Measurements from ENCODE around the gene CELF4.

Gene CELF4

DNA sequence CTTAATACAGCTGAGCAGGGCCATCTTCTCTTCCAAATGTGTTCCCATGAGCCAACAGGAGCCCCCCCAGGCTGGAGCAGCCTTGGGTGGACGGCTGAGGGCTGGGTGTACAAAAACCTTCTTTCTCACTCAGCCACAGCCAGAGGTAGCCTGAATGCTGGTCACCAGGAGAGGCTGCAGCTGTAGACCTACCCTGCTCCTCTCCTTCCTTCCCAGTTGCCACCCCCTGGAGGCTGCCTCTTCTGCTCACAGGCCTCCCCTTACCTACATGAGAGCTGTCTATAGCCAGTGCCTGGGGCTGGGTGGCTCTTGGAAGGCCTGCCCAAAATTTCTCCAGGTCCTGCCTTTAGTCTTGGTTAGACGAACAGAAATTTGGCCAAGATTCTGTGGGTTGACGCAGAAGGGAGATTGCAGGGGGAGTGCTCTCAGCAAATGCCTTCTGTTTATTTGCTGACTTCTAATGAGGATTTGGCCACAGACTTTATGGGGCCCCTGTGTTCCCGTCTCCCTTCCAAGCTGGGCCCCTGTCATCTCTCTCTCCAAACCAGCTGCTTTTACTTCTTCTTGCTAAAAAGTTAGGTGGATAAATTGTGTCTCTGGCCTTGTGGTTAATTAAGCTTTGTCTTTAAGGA lies 18.3 kb downstream of the CELF4 start:
- no peak for DNase-seq (ENCODE audit: low read depth)

DNA sequence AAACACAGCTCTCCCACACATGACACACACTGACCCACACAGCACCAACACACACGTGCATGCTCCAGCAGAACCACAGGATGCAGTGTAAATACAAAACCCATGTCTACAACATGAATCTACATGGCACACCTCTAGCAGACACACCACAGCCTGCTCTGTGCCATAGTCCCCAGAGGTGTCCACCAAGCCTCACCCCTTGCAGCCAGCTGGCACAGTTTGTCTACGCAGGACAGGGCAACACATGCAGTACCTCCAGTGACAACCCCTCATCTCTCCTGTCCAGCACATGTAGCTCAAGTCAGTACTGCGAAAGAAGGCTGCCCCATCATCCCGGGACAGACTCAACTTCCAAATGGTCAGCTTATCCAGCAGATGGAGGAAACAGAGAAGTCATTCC lies 18.9 kb downstream of the CELF4 start:
- no peak for DNase-seq (ENCODE audit: low read depth)

GRCh38 chr18:37546272-37546537 lies 19.4 kb downstream of the CELF4 start:
- no peak for DNase-seq (ENCODE audit: low read depth)

- DNase-seq (ENCODE audit: low read depth), result no peak
Measured at GRCh38 chr18:37545461-37546271, 19.9 kb downstream of the CELF4 start.

DNA sequence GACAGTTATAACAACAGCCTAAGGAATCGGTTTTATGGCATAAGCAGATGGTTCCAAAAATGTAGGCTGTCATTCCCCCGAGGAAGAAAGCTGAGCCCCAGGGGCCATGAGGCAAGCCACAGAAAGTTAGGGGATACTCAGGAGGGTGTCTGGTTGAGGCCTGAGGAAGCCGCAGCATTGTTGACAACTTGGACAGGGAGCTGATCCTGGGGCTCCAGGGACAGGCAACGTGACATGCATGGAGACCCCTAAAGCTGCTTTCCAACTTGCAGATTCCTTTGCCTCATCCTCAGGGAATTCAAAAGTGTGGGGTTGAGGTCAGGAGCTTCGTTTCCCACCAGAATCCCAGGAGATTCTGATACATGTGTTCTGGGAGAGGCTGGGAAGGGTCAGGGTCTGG lies 20.9 kb downstream of the CELF4 start:
- DNase-seq (ENCODE audit: low read depth), result no peak

- no peak for DNase-seq (ENCODE audit: low read depth)
Measured at GRCh38 chr18:37544217-37544616, 21.4 kb downstream of the CELF4 start.

DNA sequence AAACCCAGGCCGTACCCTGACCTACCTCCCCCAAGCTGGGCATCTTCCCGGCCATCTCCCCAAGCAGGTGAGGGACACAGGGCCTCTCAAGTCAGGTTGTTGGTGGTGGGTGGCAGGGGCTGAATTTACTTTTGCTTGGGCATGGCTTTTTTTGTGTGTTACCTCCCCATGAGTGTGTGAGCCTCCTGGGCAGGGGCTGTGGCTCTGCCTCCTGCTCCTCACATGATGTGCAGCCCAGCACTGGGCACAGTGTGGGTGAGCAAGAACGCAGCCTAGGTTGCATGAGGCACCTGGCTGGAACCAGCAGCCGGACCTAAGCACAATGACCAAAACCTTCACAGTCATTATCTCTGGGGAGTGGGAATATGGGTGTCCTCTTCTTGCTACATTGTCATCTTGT lies 22.3 kb downstream of the CELF4 start:
- no peak for DNase-seq (ENCODE audit: low read depth)

DNA sequence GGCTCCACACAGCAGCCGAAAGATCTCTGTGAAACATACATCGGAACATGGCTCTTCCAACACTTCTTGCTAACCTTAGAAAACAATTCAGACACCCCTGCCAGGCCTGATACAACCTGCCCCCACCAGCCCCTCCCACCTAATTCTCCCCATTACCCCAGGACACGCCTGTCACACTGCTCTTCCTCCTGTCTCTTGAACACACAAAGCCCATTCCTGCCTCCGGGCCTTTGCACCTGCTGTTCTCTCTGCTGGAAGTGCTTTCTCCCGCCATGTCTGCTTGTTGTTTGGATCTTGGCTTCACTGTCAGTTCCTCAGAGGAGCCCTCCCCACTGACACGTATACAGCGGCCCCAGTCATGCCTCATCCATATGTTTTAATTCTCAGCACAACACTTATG lies 24.1 kb downstream of the CELF4 start:
- no peak for DNase-seq (ENCODE audit: low read depth)

DNA sequence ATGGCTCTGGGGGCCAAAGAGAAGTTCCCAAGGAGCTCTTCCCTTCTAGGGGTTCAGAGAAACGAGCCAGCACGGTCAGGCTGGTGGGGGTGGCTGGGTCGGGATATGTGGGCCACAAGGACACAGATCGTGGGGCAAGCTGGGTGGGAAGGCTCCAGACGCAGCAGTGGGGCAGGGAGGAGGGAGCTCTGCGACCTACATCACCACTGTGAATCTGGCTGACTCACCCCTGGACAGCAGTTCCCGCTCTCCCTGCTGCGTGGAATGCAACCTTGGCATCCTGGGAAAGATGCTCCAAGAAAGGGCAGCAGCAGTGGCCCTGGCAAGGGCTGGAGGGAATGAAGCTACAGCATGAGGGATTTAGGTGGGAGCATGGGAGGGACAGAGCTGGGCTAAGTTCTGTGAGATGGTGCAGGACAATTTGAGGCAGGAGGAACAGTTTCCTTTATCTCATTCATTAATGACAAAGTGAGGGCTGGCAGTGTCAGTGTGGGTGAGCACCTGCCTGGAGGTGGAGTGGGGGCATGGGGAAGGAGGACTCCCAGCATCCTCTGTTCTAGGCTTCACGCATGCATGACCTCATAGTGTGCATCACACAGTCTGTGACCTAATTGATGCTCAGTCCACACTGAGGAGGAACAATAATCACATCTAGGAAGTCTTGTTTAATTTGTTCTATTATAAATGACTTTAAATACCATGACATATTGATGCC lies 25.0 kb downstream of the CELF4 start:
- DNase-seq (ENCODE audit: low read depth), result no peak

DNA sequence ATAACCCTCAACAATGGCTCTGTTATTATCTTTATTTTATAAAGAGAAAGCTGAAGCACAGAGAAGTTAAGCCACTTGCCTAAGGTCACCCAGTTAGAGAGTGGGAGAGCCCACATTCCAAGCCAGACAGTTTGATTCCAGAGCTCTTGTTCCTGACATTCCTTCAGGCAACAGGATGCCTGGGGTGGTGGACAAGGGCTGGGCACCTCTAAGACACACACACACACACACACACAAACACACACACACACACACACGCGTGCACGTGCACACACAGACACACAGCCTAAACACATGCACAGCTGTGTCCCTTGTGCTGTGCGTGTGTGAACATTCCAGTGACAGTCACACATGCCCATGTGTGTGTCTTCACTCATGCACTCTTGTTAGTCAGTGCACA lies 26.4 kb downstream of the CELF4 start:
- no peak for DNase-seq (ENCODE audit: low read depth)

DNA sequence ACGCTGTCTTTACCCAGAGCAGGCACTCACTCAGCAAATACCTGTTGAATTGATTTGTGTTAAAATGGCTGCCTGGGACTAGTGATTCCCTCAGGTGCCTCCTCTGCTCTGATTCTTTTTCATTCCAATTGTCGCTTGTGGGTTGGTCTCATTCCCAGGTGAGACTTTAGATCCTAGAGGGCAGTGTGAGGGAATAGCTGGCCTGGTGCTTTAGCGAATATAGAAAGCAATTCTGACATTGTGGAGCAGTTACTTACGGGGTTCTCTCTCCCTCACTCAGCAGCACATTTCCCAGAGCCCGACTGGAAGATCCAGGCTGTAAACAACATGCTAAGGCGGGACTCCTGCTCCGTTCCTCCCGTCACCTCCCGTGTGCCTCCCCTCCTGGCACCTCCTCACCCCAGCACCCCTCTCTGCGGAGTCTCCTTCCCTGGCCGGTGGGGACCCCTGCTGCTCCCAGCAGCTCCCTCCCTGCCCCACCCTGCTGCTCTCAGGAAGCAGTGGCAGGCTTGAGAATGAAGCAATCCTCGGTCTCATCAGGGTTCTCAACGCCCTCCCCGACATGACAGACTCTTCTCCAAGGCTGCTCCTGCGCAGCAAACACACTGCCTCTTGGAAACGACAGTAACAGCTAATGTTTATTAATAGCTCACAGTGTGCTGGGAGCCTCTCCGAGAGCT lies 26.9 kb downstream of the CELF4 start:
- DNase-seq (ENCODE audit: low read depth), result no peak

DNA sequence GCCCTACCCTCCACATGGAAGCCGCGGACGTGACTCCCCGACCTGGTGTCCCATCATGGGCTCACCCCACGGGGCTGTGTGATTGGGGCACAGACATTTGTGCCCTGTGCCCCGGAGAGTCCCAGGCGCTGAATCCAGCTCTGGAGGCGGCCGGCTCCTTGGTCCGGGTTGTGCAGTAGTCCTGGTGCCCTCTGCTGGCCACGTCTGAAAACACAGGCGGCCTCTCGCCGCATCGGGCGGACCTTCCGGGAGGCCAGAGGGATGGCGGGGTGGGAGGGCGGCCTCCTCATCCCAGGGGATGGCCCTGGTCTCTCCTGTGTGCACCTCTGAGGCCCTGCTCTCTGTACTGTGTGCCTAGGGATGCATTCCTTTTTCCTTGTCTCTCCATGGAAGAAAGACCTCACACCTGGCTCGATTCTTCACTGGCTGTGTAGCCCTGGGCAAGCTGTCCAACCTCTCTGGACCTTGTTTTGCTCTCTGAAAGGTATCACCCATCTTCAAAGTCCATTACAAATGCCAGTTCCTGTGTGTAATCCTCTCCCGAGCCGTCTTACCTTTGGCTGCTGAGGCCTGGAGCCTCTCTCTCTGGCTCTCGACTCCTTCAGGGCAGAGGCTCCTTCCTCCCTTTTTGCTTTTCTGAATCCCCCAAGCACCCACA lies 27.6 kb downstream of the CELF4 start:
- DNase-seq (ENCODE audit: low read depth), result peak; percentile 4

- DNase-seq (ENCODE audit: low read depth), result no peak
Measured at GRCh38 chr18:37536656-37537055, 28.9 kb downstream of the CELF4 start.

DNA sequence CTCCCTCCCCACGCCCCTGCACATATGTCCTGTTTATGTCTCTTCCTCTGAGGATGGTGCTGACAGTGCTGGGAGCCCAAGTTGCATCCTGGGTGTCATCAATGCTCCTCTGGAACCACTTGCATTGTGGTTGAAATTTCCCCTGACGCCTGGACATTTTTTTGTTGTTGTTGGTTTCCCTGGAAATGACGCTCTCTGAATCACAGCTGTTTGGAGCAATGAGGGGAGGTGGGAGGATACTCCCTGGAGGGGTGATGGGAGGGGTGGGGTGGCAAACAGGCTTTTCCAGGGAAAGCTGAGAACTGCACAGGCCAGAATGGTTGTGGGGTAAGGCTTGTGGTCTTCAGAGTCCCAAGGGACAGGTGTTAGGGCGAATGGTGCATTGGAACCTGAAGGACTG lies 29.6 kb downstream of the CELF4 start:
- DNase-seq (ENCODE audit: low read depth), result no peak

GRCh38 chr18:37534627-37535026 lies 31.0 kb downstream of the CELF4 start:
- DNase-seq (ENCODE audit: low read depth), result no peak

DNA sequence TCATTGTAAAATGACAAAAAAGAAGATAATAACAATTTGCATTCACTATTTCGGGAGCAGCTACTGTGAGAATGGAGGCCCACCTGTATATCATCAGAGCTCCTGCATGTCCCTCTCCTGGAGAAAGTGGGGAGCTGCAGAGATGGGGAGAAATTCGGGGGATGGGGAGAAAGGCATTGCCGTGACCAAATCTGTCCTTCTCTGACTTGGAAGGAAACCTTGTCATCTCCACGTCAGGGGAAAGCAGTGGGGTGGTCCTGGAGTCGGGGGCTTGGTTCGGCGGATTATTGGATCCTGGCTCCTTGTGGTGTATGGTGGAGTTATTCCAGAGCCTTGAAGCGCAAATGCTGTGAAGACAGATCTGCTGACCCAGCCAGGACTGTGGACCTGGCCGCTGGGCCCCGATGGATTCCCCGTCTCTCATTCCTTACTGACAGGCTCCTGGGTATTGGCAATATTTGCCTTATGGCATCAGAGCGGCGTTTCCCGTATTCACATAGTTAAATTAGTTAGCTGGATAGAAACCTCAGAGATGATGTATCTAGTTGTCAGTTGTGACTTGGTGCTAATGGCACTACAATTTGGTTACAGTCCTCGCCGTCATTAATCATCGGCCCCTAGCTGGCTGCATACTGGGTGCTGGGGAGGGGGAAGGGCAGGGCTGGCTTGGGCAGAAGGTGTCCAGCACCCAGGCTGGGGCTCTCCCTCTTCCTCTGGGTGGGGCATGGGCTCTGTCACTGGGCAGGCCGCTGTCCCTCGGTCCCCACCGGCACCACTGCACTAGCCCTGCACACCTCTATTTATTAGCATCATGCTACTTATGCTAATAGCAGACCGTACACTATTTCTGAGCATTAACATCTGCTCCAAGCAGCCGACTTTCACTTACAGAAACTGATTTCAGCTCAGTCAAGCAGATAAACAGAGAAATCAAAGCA lies 31.7 kb downstream of the CELF4 start:
- DNase-seq (ENCODE audit: low read depth), result no peak

DNA sequence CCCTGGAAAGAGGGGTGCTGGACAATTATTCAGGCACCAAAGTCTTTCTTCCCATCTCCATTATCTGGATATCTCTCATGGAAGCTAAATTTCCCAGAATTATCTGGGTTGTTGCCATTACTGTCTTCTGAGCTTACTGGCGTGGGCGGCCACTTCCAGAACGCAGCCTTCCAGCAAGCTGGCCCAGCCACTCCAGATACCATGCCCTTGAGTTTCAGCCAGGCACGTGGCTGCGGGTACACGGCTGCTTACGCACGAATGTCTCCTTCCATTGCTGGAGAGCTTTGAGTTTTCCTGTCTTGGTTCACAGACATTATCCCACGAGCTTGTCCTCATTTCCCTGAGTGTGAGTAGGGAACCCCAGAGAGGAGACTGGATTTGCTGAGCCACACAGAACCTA lies 32.7 kb downstream of the CELF4 start:
- DNase-seq (ENCODE audit: low read depth), result no peak

- no peak for DNase-seq (ENCODE audit: low read depth)
Measured at GRCh38 chr18:37529863-37530262, 35.7 kb downstream of the CELF4 start.

GRCh38 chr18:37529296-37529695 lies 36.3 kb downstream of the CELF4 start:
- DNase-seq (ENCODE audit: low read depth), result no peak

- no peak for DNase-seq (ENCODE audit: low read depth)
Measured at GRCh38 chr18:37527395-37527794, 38.2 kb downstream of the CELF4 start.

DNA sequence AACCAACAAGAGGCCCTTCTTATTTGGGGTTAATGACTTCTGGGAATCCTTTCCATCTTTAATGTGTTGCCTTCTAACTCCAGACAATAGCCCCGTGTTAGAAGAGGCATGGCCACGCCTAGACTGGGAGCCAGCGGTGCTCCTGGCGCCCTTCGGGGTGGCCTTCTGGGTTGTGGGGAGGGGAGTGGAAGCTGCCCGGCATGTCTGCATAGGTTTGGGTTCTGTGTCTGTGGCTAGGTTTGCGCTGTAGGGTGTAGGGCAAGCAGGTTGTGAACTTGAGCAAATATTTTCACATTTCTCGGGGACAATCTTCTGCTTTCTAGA lies 40.4 kb downstream of the CELF4 start:
- DNase-seq (ENCODE audit: low read depth), result no peak

Measured in HS-5 (cell line).